Stromal cell of bone marrow (primary cell): ENCODE data around the gene NFAM1.

ENCODE experiments used
- DNase-seq: peaks from one replicate; pipeline ENCODE4 v3.0.0-alpha.2; 2012; ENCODE audit warnings: low read depth

Gene NFAM1

GRCh38 chr22:42334875-42335512 is 97.2 kb downstream of the NFAM1 start:
- no peak for DNase-seq

- DNase-seq, result no peak
Observed at GRCh38 chr22:42333544-42333943, 98.7 kb downstream of the NFAM1 start.

- DNase-seq, result no peak
Observed at GRCh38 chr22:42332089-42332488, 100.1 kb downstream of the NFAM1 start.

GRCh38 chr22:42331014-42331413 is 101.2 kb downstream of the NFAM1 start:
- no peak for DNase-seq
